K562 (cell line): ENCODE measurements around the gene GRB14. TPM values are rescaled to one million over a fixed set of nuclear protein-coding genes. Genes with fewer than 3 reads are reported as not detected.

ENCODE experiments used
- ATAC-seq: fragments of 200-7000 bp; cut with Tn5 transposase; 3 replicates; pipeline ENCODE4 v1.9.1; 2020; ENCODE audit warnings: moderate library complexity
- BruUV-seq: library from RNA; stranded (reverse); fragments of 400-500 nt; replicated peaks from 2 replicates; lab custom pipeline; 2021; lab: Mats Ljungman, UMichigan
- CTCF ChIA-PET: fragments of 300-600 bp; formaldehyde crosslinking; extraction: SDS; loops from one replicate; lab custom pipeline; 2021; ENCODE audit warnings: low intra/inter-chr PET ratio; lab: Yijun Ruan, JAX
- POLR2A ChIA-PET: fragments of 300-600, 350-650 bp; sonication (Branson Sonifier 250); formaldehyde crosslinking; extraction: SDS; loops from one replicate; lab custom pipeline; 2021; ENCODE audit warnings: antibody characterized with exemption, inconsistent platforms; lab: Yijun Ruan, JAX
- DNase-seq, 4 experiments: peaks; one replicate each; pipeline versions ENCODE4 v3.0.0 to v3.0.0-alpha.2; 2011 to 2018; ENCODE audit warnings: low spot score in 3 of 4, mixed read lengths in 3 of 4; ENCODE audit errors: extremely low read depth in 1 of 4
- FAIRE-seq: peaks from 2 replicates; lab custom pipeline; 2011; peaks lifted over from hg19 to GRCh38; lab: Jason Lieb, UNC
- H2AFZ ChIP-seq: 2 replicates; pipeline ENCODE4 v1.6.0; 2011; ENCODE audit warnings: low read depth, low read length, control low read depth, inconsistent platforms
- H3K27ac ChIP-seq: fragments of 200-600 bp; 3 replicates; pipeline ENCODE4 v1.8.0; 2011; ENCODE audit warnings: low read depth, mild to moderate bottlenecking, control low read depth, inconsistent platforms, low read length, moderate library complexity, mixed read lengths; ENCODE audit errors: extremely low read depth
- H3K27me3 ChIP-seq, 2 experiments: fragments of 300-600 bp in 1 of 2; 2 replicates in 1 of 2; 3 replicates in 1 of 2; pipeline versions ENCODE4 v1.6.0 to v1.8.0; 2011; ENCODE audit warnings: inconsistent platforms in 2 of 2, low read length in 2 of 2, mild to moderate bottlenecking in 1 of 2, mixed read lengths in 1 of 2, moderate library complexity in 1 of 2; ENCODE audit not compliant: control insufficient read depth in 2 of 2, insufficient read depth in 2 of 2
- H3K36me3 ChIP-seq: fragments of 300-600 bp; 3 replicates; pipeline ENCODE4 v1.8.0; 2011; ENCODE audit warnings: mild to moderate bottlenecking, low read length, inconsistent platforms; ENCODE audit not compliant: control insufficient read depth, insufficient read depth
- H3K4me1 ChIP-seq, 2 experiments: fragments of 200-600 bp in 1 of 2; replicated peaks in 1 of 2; 2 replicates in 1 of 2; 3 replicates in 1 of 2; pipeline versions ENCODE4 v1.5.1 to v1.8.0; 2011; ENCODE audit warnings: inconsistent platforms in 2 of 2, low read length in 2 of 2, mild to moderate bottlenecking in 1 of 2, mixed read lengths in 1 of 2, moderate library complexity in 1 of 2; ENCODE audit not compliant: control insufficient read depth in 2 of 2, insufficient read depth in 2 of 2
- H3K4me2 ChIP-seq: 2 replicates; pipeline ENCODE4 v1.6.1; 2011; ENCODE audit warnings: low read length, control low read depth, inconsistent platforms, mixed read lengths; ENCODE audit not compliant: insufficient read depth
- H3K4me3 ChIP-seq: fragments of 200-600 bp; sonication (generic), shearing (Covaris generic); 2 replicates; pipeline ENCODE4 v1.5.1; 2016; ENCODE audit warnings: control low read depth, inconsistent platforms
- H3K79me2 ChIP-seq: fragments of 200-600 bp; 3 replicates; pipeline ENCODE4 v1.8.0; 2011; ENCODE audit warnings: low read length, inconsistent platforms; ENCODE audit not compliant: control insufficient read depth, insufficient read depth
- H3K9ac ChIP-seq, 2 experiments: 2 replicates each; pipeline versions ENCODE4 v1.6.0 to v1.6.1; 2011; ENCODE audit warnings: low read depth in 2 of 2, low read length in 2 of 2, control low read depth in 1 of 2, inconsistent platforms in 1 of 2, mild to moderate bottlenecking in 1 of 2, mixed read lengths in 1 of 2; ENCODE audit not compliant: insufficient read depth in 1 of 2
- H3K9me1 ChIP-seq: one replicate; pipeline ENCODE4 v1.6.0; 2011; ENCODE audit warnings: inconsistent platforms, mild to moderate bottlenecking, low read length, moderate library complexity; ENCODE audit not compliant: control insufficient read depth, insufficient read depth
- H3K9me3 ChIP-seq: replicated peaks from 2 replicates; pipeline ENCODE4 v1.5.1; 2011; ENCODE audit warnings: low read depth, low read length, inconsistent platforms; ENCODE audit not compliant: control insufficient read depth, insufficient read depth
- H4K20me1 ChIP-seq: replicated peaks from 2 replicates; pipeline ENCODE4 v1.6.1; 2011; ENCODE audit warnings: low read length, inconsistent platforms, mixed read lengths; ENCODE audit not compliant: control insufficient read depth, insufficient read depth
- PYGO2 ChIP-seq: fragments of 450-650 bp; IDR thresholded peaks from 2 replicates; pipeline ENCODE4 v1.6.1; 2016; ENCODE audit warnings: mild to moderate bottlenecking, missing genetic modification characterization, moderate library complexity, missing compliant biosample characterization
- RB1 ChIP-seq: fragments of 450-650 bp; IDR thresholded peaks from 2 replicates; pipeline ENCODE4 v1.6.1; 2017; ENCODE audit warnings: low read depth, mild to moderate bottlenecking
- RFX7 ChIP-seq: fragments of 250-450 bp; sonication (Bioruptor Pico); IDR thresholded peaks from 2 replicates; pipeline ENCODE4 v1.5.1; 2021; ENCODE audit warnings: mild to moderate bottlenecking
- ZBTB7A ChIP-seq: IDR thresholded peaks from 2 replicates; pipeline ENCODE4 v1.6.1; 2011; ENCODE audit warnings: low read depth, mild to moderate bottlenecking, low read length, moderate library complexity, borderline replicate concordance; ENCODE audit not compliant: control insufficient read depth
- ZNF24 ChIP-seq: fragments of 450-650 bp; IDR thresholded peaks from 2 replicates; pipeline ENCODE4 v1.6.1; 2016
- ZNF561 ChIP-seq: fragments of 450-650 bp; formaldehyde crosslinking; conservative IDR thresholded peaks from 2 replicates; pipeline ENCODE4 v1.4.0; 2020; ENCODE audit warnings: mild to moderate bottlenecking, moderate library complexity
- WGBS: fragments of 100-300 bp; shearing (Covaris generic); methylation state at CpG from one replicate; pipeline ENCODE4 v1.1.6; 2016; ENCODE audit warnings: low coverage, mixed read lengths; ENCODE audit not compliant: insufficient coverage; ENCODE audit errors: missing lambda C conversion rate; 5-methylcytosine and 5-hydroxymethylcytosine counted together
- in situ Hi-C: fragments of 300-500 bp; cut with MboI; formaldehyde crosslinking; loops from 4 replicates; pipeline ENCODE4 v1.15.0; 2018; ENCODE audit warnings: inconsistent platforms, mixed read lengths
- intact Hi-C: fragments of 100-400 bp; cut with micrococcal nuclease; formaldehyde crosslinking; loops from 2 replicates; pipeline ENCODE4 v1.14.2; 2022
- polyA plus RNA-seq, 8 experiments: library from polyadenylated mRNA; depleted of rRNA in 4 of 8; stranded (reverse) in 5 of 8; unstranded in 3 of 8; fragments of >200 nt; fragmentation: Nextera tagmentation in 2 of 8; fragmentation: Illumina TruSeq in 1 of 8; extraction: Ambion mirVana in 2 of 8; extraction: Trizol in 1 of 8; gene quantifications; 2 replicates each; pipeline versions ENCODE4 v1.2.1 to v1.2.3, GENCODE V29; 2011 to 2014; ENCODE audit warnings: inconsistent platforms in 1 of 8, missing spikeins in 1 of 8
- total RNA-seq, 7 experiments: library from RNA; depleted of rRNA in 6 of 7; stranded (reverse); fragments of >200 nt in 6 of 7; fragmentation: Illumina TruSeq in 2 of 7; extraction: Trizol in 2 of 7; gene quantifications; 2 replicates each; pipeline versions ENCODE4 v1.2.1 to v1.2.3, GENCODE V29; 2011 to 2021; ENCODE audit warnings: low replicate concordance in 1 of 7
- TF ChIP-seq, protein P1 (sequence below): fragments of 450-650 bp; IDR thresholded peaks from 2 replicates; pipeline ENCODE4 v1.6.1; 2016; ENCODE audit warnings: low read depth, mild to moderate bottlenecking, moderate library complexity
- TF ChIP-seq, protein P2 (sequence below): sonication (generic); formaldehyde crosslinking; IDR thresholded peaks from 2 replicates; pipeline ENCODE4 v1.8.1; 2023; ENCODE audit warnings: mild to moderate bottlenecking, missing genetic modification reagents

GRB14 gene
- total and polyA plus RNA-seq, 9 of the 15 experiments (the other 6 are each of a cell fraction or from before 2014, with no cell fraction given) = not detected

DNA sequence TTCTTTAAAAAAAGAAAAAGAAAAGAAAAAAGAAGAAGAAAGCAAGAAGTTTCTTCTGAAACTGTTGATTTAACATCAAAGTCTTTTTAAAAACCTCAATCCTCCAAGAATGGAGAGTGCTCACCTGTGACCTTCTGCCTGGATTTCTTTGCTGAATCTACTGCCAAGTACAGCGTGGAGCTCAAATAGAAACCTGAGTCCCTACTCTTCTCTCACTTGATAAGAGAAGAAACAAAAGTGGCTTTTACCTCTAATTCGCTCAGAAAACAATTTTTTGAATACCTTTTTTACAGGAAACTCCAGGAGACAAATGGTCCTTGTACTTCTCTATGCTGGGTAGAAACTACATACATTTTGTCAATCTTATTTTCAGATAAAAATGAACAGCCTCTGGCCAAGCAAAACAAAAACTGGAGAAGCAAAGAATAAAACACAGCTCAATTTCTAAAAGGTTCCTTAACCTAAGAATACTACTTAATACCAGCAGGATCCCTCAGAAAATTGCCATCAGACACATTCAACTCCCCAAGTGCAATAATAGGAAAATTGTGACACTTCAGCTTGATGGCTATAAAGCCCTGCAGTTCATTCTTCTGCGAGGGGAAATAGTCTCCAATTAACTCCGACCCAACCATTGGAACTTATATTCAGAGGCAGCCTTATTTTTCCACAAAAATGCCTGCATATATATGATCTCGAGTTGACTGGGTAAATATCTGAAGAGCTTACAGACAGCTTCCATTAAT is 85.8 kb downstream of the GRB14 start:
- H2AFZ ChIP-seq = no peak overlapping the region
- H3K9me1 ChIP-seq = no peaks in the 10 kb centered on the region
- no peaks in the 10 kb centered on the region for H3K9me3 ChIP-seq
- DNase-seq = no peak
- ATAC-seq = no peak
- ChIA-PET CTCF (no interaction called here), POLR2A (no interaction called here)
- no peaks in the 10 kb centered on the region for H4K20me1 ChIP-seq
- H3K4me3 ChIP-seq = no peak overlapping the region
- no TSS peak for BruUV-seq
- no peaks in the 10 kb centered on the region for H3K79me2 ChIP-seq
- no peak for FAIRE-seq
- no peak overlapping the region for H3K4me2 ChIP-seq
- intact Hi-C loops = no loop called here
- TF ChIP-seq ZBTB7A (no peak), RB1 (no peak), ZNF24 (no peak)
- TF ChIP-seq, protein P1, sequence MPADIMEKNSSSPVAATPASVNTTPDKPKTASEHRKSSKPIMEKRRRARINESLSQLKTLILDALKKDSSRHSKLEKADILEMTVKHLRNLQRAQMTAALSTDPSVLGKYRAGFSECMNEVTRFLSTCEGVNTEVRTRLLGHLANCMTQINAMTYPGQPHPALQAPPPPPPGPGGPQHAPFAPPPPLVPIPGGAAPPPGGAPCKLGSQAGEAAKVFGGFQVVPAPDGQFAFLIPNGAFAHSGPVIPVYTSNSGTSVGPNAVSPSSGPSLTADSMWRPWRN = no peak
- in situ Hi-C loops = no loop called here
- H3K27me3 ChIP-seq = no peaks in the 10 kb centered on the region
- WGBS = 4% methylated on average over 5 of the region's 5 CpGs
- no peaks in the 10 kb centered on the region for H3K36me3 ChIP-seq
- H3K9ac ChIP-seq = no peak overlapping the region
- no peaks in the 10 kb centered on the region for H3K4me1 ChIP-seq
- H3K27ac ChIP-seq = no peak overlapping the region

DNA sequence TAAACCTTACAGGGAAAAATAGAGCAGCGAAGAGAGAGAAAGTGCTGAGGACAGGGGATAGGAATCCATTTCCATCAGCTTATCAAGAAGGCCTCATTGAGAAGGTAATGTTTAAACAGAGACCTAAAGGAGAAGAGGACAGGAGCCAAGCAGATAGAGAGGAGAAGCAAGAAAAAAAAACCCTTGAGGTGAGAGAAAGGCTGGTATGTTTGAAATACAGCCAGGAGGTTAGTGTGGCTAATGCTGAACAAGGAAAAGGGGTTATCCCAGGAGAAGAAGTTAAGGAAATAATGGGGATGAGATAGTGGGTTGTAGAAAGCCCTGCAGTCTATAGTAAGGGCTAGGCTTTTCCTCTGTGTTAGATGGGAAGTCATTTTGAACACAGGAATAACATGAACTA is 90.8 kb downstream of the GRB14 start:
- TF ChIP-seq PYGO2 (tag) (no peak), ZNF561 (CRISPR knock-in tag) (no peak), RFX7 (no peak)
- TF ChIP-seq, protein P2, sequence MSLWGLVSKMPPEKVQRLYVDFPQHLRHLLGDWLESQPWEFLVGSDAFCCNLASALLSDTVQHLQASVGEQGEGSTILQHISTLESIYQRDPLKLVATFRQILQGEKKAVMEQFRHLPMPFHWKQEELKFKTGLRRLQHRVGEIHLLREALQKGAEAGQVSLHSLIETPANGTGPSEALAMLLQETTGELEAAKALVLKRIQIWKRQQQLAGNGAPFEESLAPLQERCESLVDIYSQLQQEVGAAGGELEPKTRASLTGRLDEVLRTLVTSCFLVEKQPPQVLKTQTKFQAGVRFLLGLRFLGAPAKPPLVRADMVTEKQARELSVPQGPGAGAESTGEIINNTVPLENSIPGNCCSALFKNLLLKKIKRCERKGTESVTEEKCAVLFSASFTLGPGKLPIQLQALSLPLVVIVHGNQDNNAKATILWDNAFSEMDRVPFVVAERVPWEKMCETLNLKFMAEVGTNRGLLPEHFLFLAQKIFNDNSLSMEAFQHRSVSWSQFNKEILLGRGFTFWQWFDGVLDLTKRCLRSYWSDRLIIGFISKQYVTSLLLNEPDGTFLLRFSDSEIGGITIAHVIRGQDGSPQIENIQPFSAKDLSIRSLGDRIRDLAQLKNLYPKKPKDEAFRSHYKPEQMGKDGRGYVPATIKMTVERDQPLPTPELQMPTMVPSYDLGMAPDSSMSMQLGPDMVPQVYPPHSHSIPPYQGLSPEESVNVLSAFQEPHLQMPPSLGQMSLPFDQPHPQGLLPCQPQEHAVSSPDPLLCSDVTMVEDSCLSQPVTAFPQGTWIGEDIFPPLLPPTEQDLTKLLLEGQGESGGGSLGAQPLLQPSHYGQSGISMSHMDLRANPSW (CRISPR knock-in tag) = no peak
- TF ChIP-seq, protein P1 = no peak
- CTCF ChIA-PET = no interaction called here
- FAIRE-seq (no peak), ATAC-seq (no peak), DNase-seq (no peak)
- Histone ChIP-seq H3K9me3 (no peaks in the 10 kb centered on the region), H3K27ac (no peak overlapping the region), H3K4me2 (no peak overlapping the region), H3K4me3 (no peak overlapping the region), H4K20me1 (no peaks in the 10 kb centered on the region), H3K9me1 (no peaks in the 10 kb centered on the region), H2AFZ (no peak overlapping the region), H3K79me2 (no peaks in the 10 kb centered on the region), H3K4me1 (no peaks in the 10 kb centered on the region), H3K9ac (no peak overlapping the region), H3K27me3 (no peaks in the 10 kb centered on the region), H3K36me3 (no peaks in the 10 kb centered on the region)
- whole genome bisulfite sequencing = 0% methylated on average over 1 of the region's 1 CpG
- POLR2A ChIA-PET = no interaction called here
- no TSS peak for BruUV-seq
- in situ Hi-C loops (no loop called here), intact Hi-C loops (no loop called here)
